GM21367 (cell line): ENCODE measurements around the gene TRIM3.
A peak's percentile ranks its signal among the peaks of the same experiment; 100 is the strongest.

Experiments
- ATAC-seq: cut with Tn5 transposase; IDR thresholded peaks from one replicate; pipeline ENCODE4 v1.9.1; 2021; ENCODE audit not compliant: unreplicated experiment

Gene TRIM3

DNA sequence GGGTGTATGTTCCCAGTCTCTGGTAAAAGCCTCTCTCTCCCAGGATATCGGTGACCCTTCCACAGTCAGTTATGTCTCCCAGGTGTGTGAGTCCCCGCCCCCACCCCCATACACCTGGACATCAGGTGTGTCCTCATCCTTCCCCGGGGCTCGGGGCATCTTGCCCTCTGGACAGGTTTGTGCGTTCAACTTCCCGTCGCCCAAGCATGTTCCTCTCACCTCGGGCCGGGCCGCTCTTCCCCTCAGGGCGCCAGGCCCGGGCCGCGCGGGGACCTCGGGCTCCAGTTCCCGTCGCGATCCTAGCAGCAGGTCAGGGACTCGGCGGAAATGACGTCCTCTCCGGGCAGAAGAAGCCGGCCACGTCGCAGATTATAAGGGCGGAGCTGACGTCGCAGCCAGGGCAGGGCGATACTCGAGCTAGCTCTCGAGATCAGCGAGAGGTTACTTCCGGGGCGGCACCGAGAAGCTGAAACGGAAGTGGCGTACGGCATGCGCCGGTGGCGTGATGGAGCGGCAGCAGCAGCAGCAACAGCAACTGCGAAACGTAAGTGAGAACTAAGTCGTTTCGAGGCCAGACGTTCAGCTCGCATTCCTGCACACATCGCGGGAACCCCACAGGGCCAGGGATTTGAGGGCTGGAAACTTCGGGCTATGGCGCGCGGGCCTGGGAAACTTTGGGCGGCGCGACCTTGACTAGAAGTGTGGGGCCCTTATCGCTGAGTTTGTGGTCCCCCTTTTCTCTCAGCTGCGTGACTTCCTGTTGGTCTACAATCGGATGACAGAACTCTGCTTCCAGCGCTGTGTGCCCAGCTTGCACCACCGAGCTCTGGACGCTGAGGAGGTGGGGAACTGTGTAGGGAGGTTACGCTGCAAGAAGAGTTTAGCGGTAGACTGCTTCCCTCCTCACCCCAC is 7.5 kb upstream of the TRIM3 start, which contains the start of the genes ARFIP2 and TIMM10B:
TSS of gene ARFIP2 (minus strand) at position 320 of the 912 bp plus-strand sequence. CDS start 910 bp downstream, outside the sequence.
TSS of gene TIMM10B (plus strand) at position 490 of the 912 bp plus-strand sequence. CDS start at position 506, 16 bp downstream.
- ATAC-seq = peak; percentile 98

- ATAC-seq = no peak
Measured at GRCh38 chr11:6480299-6480914, 6.7 kb upstream of the TRIM3 start.

- ATAC-seq = no peak
Measured at GRCh38 chr11:6476571-6476970, 2.8 kb upstream of the TRIM3 start.

- ATAC-seq = no peak
Measured at GRCh38 chr11:6475936-6476335, 2.2 kb upstream of the TRIM3 start.

GRCh38 chr11:6474806-6475500 is 1.2 kb upstream of the TRIM3 start:
- no peak for ATAC-seq

DNA sequence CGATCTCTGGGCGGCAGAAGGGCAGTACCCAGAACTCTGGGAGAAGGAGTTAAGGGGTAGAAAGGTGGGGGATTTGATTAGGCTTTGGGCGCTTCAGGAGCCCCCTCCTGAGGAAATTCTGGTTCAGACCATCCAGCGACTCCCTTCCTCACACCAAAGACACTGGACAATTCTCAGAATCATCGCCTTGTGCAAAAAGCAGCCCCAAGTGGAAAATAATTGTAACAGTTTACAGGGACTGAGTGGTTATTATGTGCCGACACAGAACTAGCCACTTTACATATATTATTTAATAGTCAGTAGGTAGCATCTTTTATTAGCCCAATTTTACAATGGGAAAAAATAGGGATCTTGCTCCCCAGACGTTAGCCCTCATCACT is 662 bp upstream of the TRIM3 start:
- ATAC-seq = no peak

- ATAC-seq = no peak
Measured at GRCh38 chr11:6472934-6473333, 807 bp downstream of the TRIM3 start.

DNA sequence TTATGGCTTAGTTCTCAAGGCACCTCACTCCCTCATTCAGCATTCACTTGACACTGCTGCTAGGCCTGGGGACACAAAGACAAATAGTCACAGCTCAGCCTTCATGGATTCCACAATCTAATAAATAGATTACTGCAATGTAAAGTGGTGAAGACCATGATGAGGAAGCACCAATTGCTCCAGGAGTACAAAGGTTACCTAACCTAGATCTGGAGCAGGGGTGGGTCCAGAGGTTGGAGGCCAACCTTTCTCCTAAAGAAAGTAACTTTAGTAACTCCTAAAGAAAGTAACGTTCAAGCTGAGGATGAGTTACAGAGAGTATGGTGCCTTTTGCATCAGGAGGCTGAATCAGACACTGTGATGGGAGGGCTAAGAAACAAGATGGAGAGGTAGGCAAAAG is 4.1 kb downstream of the TRIM3 start:
- no peak for ATAC-seq

DNA sequence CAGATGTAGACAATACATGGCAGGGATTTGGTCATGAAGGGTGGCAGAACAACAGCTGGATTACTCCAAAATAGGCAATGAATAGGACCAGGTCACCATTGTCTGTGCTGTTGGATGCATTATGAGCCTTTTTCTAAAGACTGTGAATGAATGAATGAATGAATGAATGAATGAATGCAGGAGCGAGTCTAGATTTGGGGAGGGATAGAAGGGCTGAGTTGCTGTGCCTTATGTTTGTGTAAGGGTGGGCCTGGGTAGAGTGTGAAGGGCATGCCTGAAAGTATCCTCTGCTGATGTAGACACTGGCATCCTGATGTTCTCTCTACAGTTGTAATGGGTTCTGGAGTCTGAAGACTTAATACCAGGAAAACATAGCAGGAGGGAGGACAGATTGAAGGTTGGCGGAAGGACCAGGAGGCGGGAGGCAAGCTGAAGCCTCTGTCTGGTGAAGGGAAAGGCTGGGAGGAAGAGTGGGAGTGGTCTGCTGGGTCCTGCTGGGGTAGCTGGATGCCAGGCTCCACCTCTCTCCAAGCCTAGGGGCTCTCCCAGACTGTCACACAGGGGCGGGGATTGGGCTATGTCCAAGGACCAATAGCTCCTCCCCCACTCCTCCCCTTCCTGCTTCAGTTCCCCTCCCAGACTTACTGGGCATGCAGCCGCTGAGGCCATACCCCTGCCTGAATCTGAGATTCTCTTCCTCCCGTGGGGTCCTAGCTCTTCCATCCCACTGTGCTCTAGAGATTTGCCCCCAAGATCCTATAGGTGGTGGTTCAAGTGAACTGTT is 4.8 kb downstream of the TRIM3 start:
- peak; percentile 80 for ATAC-seq

GRCh38 chr11:6459099-6459450 is 14.7 kb downstream of the TRIM3 start:
- no peak for ATAC-seq

GRCh38 chr11:6458352-6459098 is 15.2 kb downstream of the TRIM3 start:
- ATAC-seq = no peak

GRCh38 chr11:6457581-6458320 is 16.0 kb downstream of the TRIM3 start:
- no peak for ATAC-seq

DNA sequence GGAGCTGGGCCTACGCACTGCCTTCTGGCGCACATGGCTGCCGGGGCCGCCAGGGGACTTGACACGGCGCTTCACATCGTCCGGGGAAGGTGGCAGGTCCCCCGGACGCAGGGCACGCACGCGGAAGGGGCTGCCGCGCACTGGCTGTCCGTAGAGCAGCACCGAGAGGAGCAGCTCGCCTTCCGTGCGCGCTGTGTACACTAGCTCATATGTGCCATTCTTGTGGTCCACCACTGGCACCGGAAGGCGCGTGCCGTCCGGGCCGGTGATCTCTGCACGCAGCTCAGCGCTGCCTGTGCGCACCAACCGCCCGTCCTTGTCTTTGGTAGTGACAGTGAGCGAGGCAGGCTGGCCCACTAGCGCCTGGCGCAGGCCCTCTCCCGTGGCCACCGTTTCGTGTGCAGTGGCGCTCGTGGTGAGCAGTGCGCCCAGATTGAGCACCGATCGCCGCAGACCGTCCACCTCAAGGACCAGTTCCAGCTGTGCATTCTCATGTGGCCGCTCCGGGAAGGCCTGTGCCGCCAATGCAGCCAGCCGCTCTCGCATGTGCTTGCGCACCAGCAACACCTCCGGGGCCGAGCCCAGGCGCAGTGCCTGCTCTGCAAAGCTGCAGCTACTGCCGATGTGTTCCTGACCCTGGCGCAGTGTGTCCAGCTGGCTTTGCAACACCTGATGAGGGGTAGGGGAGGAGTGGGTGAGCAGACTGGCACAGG is 17.2 kb downstream of the TRIM3 start:
- ATAC-seq = no peak

DNA sequence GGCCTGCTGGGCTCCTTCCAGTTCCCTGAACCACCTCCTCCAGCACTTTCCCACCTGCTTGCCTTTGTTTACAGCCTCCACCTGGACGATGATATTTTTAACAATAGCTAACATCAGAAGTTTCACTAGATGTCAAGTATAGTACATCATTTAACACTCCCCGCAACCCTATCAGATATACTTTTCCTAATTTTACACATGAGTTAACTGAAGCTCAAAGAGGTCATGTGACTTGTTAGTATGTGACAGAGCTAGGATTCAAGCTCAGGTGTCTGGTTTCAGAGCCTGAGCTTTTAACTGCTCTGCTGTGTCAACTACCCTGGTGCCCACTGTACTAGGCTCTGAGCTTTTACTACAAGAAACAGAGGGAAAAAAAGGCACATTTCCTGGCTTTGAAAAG is 18.7 kb downstream of the TRIM3 start:
- no peak for ATAC-seq

DNA sequence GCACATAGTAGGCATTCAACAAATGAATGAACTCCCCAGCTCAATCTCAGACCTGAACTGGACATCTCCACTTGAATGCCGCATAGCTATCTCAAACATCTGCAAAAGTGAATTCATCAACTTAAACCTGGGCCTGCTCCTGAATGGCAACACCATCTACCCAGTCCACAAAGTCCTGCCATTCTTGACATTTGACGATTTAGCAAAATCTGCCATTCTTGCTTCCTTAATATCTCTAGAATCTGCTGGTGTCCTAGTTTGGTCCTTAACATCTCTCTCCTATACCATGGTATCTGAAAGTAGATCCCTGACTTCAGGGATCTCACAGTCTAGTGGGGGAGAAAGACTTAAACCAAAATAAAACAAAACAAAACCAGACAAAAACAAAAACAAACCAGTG is 20.6 kb downstream of the TRIM3 start:
- ATAC-seq = no peak

DNA sequence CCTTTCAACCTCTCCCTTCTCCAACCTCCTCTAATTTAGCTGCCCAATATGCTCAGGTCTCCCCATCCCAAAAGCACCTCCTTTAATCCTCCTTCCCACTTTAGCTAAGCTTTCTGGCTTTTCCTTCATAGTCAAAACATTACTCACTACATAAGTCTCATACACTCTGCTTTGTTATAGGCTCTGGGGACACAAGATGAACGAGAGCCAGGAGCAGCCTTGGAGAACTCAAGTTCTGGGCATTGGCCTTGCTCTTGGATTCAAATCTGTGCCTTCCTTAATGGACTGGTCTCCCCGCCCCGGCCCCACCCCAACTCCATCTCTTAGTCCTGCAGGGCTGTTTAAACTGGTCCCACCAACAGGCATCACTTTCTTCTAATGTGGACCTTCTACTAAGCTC is 21.5 kb downstream of the TRIM3 start:
- ATAC-seq = no peak

DNA sequence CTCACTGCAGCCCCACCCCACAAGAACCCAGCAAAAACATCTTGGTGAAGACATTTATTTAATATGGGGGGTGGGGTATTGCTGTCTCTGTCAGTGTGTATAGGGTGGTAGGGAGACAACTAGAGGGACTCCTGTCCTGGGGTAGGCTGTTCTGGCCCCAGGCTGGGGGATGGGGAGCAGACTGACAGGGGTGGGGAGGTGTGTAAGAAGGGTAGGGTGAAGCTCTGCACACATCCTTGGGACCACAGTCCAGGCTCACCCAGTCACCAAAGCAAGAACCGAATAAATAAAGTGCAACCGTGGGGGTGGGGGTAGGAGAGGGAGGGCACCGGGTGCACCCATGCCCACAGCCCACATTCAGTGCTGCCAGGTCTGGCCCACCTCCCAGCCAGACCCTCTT is 25.2 kb downstream of the TRIM3 start:
- ATAC-seq = no peak

DNA sequence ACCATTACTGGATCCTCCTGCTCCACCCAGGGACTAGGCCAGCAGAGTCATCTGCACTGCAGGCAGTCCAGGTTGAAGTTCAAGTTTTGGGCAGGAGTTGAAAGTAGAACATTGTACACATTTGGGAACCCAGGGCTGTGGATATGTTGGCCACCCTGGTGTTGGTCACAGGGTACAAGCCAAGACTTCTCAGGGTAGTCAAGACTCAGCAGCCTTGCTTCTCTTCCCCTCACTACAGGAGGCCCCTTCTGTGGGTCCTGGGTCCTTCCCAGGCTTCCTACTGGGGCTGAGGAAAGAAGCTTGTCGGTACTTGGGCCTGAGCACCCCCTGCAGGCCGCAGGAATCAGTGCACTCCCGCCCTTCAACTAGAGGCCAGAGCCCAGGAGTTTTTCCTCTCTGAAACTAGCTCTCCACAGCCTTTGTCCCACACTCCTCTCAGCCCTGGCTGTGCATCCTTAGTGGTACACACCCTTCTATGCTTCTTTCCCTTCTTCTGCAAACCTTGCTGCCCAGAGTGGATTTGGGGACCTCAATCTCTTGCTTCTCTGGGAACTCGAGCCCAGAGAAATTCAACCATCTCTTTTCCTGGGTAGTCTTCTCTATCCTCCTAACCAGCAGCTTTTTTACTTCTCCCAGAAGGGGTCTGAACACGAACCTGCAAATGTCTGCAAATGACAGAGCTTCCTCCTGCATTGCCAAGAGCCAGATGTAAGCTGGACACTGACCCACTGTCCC is 30.3 kb downstream of the TRIM3 start:
- ATAC-seq = peak; percentile 85
